ENCODE measurements around the gene TCFL5.

Gene TCFL5

GRCh38 chr20:62823688-62824475, 37.7 kb downstream of the TCFL5 start:
- FAIRE-seq (no peak), DNase-seq (ENCODE audit: low spot score) (no peak)

- FAIRE-seq, result peak; percentile 64
- peak; percentile 81 for DNase-seq (ENCODE audit: low spot score)
These were observed 38.6 kb downstream of the TCFL5 start for GRCh38 chr20:62822788-62823651.

- no peak for DNase-seq (ENCODE audit: low spot score)
- FAIRE-seq, result no peak
These were observed 39.3 kb downstream of the TCFL5 start for GRCh38 chr20:62822239-62822787.

GRCh38 chr20:62821726-62822210, 39.9 kb downstream of the TCFL5 start:
- no peak for DNase-seq (ENCODE audit: low spot score)
- no peak for FAIRE-seq

GRCh38 chr20:62820962-62821725, 40.5 kb downstream of the TCFL5 start:
- no peak for FAIRE-seq

GRCh38 chr20:62820208-62820961, 41.2 kb downstream of the TCFL5 start:
- no peak for FAIRE-seq
- DNase-seq (ENCODE audit: low spot score), result no peak

More at GRCh38 chr20:62820962-62821725, 40.5 kb downstream of the TCFL5 start:
- no peak for DNase-seq (ENCODE audit: low spot score)

GRCh38 chr20:62819494-62820174, 42.0 kb downstream of the TCFL5 start:
- DNase-seq (ENCODE audit: low spot score), result no peak
- FAIRE-seq, result no peak

GRCh38 chr20:62818592-62819493, 42.8 kb downstream of the TCFL5 start:
- FAIRE-seq, result no peak

GRCh38 chr20:62817975-62818591, 43.5 kb downstream of the TCFL5 start:
- no peak for DNase-seq (ENCODE audit: low spot score)

More at GRCh38 chr20:62818592-62819493, 42.8 kb downstream of the TCFL5 start:
- no peak for DNase-seq (ENCODE audit: low spot score)

GRCh38 chr20:62816884-62817873, 44.4 kb downstream of the TCFL5 start, which contains the start of gene COL9A3:
Gene COL9A3 (plus strand): TSS chr20:62817050. CDS start chr20:62817065, 15 bp downstream.
- DNase-seq (ENCODE audit: low spot score), result no peak
- no peak for FAIRE-seq

More at GRCh38 chr20:62817975-62818591, 43.5 kb downstream of the TCFL5 start:
- no peak for FAIRE-seq

- DNase-seq (ENCODE audit: low spot score), result no peak
- no peak for FAIRE-seq
These were observed 45.4 kb downstream of the TCFL5 start for GRCh38 chr20:62816031-62816883.

- DNase-seq (ENCODE audit: low spot score), result no peak
- no peak for FAIRE-seq
These were observed 46.3 kb downstream of the TCFL5 start for GRCh38 chr20:62815066-62815991.

GRCh38 chr20:62814709-62815065, 46.9 kb downstream of the TCFL5 start:
- FAIRE-seq (no peak), DNase-seq (ENCODE audit: low spot score) (no peak)

GRCh38 chr20:62814060-62814708, 47.4 kb downstream of the TCFL5 start:
- no peak for DNase-seq (ENCODE audit: low spot score)
- FAIRE-seq, result no peak
